GM23338 (cell line): Measurements from ENCODE around the gene PHLDB2. TPM values are rescaled to one million over a fixed set of nuclear protein-coding genes. Genes with fewer than 3 reads are reported as not detected.

Source experiments
- ATAC-seq: fragments of 200-7000 bp; cut with Tn5 transposase; 3 replicates; pipeline ENCODE4 v1.9.1; 2020
- DNase-seq: peaks from one replicate; pipeline ENCODE4 v3.0.0-alpha.2; 2015; ENCODE audit warnings: low spot score
- H2AFZ ChIP-seq: fragments of 200-600 bp; sonication (generic); 2 replicates; pipeline ENCODE4 v1.8.0; 2016; ENCODE audit warnings: antibody characterized with exemption, mild to moderate bottlenecking, moderate library complexity
- H3F3A ChIP-seq: fragments of 200-600 bp; sonication (generic); replicated peaks from 2 replicates; pipeline ENCODE4 v1.8.0; 2017; ENCODE audit warnings: antibody characterized with exemption, mixed run types, low read depth
- H3K27ac ChIP-seq: fragments of 200-600 bp; sonication (generic); 2 replicates; pipeline ENCODE4 v1.6.1; 2016; ENCODE audit warnings: low read depth
- H3K27me3 ChIP-seq: fragments of 200-600 bp; sonication (generic); 2 replicates; pipeline ENCODE4 v1.8.0; 2016; ENCODE audit warnings: mild to moderate bottlenecking, mixed run types, moderate library complexity; ENCODE audit not compliant: insufficient read depth
- H3K36me3 ChIP-seq: fragments of 200-600 bp; sonication (generic); 2 replicates; pipeline ENCODE4 v1.8.0; 2016; ENCODE audit warnings: mild to moderate bottlenecking; ENCODE audit not compliant: insufficient read depth
- H3K4me1 ChIP-seq: fragments of 200-600 bp; sonication (generic); 2 replicates; pipeline ENCODE4 v1.8.0; 2016; ENCODE audit warnings: mild to moderate bottlenecking, moderate library complexity; ENCODE audit not compliant: insufficient read depth
- H3K4me2 ChIP-seq: fragments of 200-600 bp; sonication (generic); 2 replicates; pipeline ENCODE4 v1.7.1; 2017; ENCODE audit warnings: mixed run types
- H3K4me3 ChIP-seq: fragments of 200-600 bp; sonication (generic); 2 replicates; pipeline ENCODE4 v1.6.1; 2016; ENCODE audit warnings: mixed run types
- H3K79me2 ChIP-seq: fragments of 200-600 bp; sonication (generic); replicated peaks from 2 replicates; pipeline ENCODE4 v1.8.0; 2017; ENCODE audit warnings: mild to moderate bottlenecking; ENCODE audit not compliant: insufficient read depth
- H3K9me2 ChIP-seq: fragments of 200-600 bp; sonication (generic); 2 replicates; pipeline ENCODE4 v1.8.0; 2017; ENCODE audit not compliant: insufficient read depth
- H4K20me1 ChIP-seq: fragments of 200-600 bp; sonication (generic); replicated peaks from 2 replicates; pipeline ENCODE4 v1.8.0; 2017; ENCODE audit warnings: mild to moderate bottlenecking; ENCODE audit not compliant: insufficient read depth
- H3K27ac Mint-ChIP-seq: 2 replicates; pipeline ENCODE4 v1.8.0; 2020; ENCODE audit warnings: inconsistent platforms, mild to moderate bottlenecking, moderate library complexity, mixed read lengths
- H3K27me3 Mint-ChIP-seq: 3 replicates; pipeline ENCODE4 v1.8.0; 2022; ENCODE audit warnings: low read depth, mild to moderate bottlenecking, moderate library complexity, mixed read lengths, inconsistent platforms; ENCODE audit not compliant: insufficient read depth, poor library complexity
- H3K36me3 Mint-ChIP-seq: 3 replicates; pipeline ENCODE4 v1.8.0; 2021; ENCODE audit warnings: low read depth, mild to moderate bottlenecking, inconsistent platforms, moderate library complexity, mixed read lengths
- H3K4me1 Mint-ChIP-seq: 3 replicates; pipeline ENCODE4 v1.8.0; 2020; ENCODE audit warnings: mild to moderate bottlenecking, inconsistent platforms, mixed read lengths
- H3K4me3 Mint-ChIP-seq: 3 replicates; pipeline ENCODE4 v1.8.0; 2021; ENCODE audit warnings: moderate library complexity, mild to moderate bottlenecking, inconsistent platforms, mixed read lengths
- H3K9me3 Mint-ChIP-seq: 3 replicates; pipeline ENCODE4 v1.8.0; 2020; ENCODE audit warnings: moderate library complexity, mild to moderate bottlenecking, inconsistent platforms, mixed read lengths
- CREB1 ChIP-seq: fragments of 250-450 bp; sonication (Bioruptor Pico); IDR thresholded peaks from 2 replicates; pipeline ENCODE4 v1.5.0; 2020; ENCODE audit warnings: low read depth, mild to moderate bottlenecking, moderate library complexity
- CTCF ChIP-seq, 2 experiments: fragments of 200-600 bp in 1 of 2; sonication (generic) in 1 of 2; conservative IDR thresholded peaks; 2 replicates each; pipeline versions ENCODE4 v1.5.1 to v1.6.1; 2016 to 2017; ENCODE audit warnings: antibody characterized with exemption in 2 of 2, low read depth in 2 of 2, mild to moderate bottlenecking in 2 of 2, moderate library complexity in 1 of 2
- ETS1 ChIP-seq: IDR thresholded peaks from 2 replicates; pipeline ENCODE4 v1.6.1; 2016; ENCODE audit warnings: antibody characterized with exemption
- EZH2 ChIP-seq: fragments of 200-600 bp; sonication (generic); IDR thresholded peaks from one replicate; pipeline ENCODE4 v1.8.0; 2017; ENCODE audit warnings: antibody characterized with exemption, mild to moderate bottlenecking, low read depth; ENCODE audit not compliant: unreplicated experiment
- NANOG ChIP-seq: IDR thresholded peaks from 2 replicates; pipeline ENCODE4 v1.6.1; 2016; ENCODE audit warnings: antibody characterized with exemption, borderline replicate concordance
- POLR2AphosphoS5 ChIP-seq: IDR thresholded peaks from 2 replicates; pipeline ENCODE4 v1.6.1; 2016; ENCODE audit warnings: antibody characterized with exemption, low read depth
- REST ChIP-seq: IDR thresholded peaks from one replicate; pipeline ENCODE4 v1.6.1; 2018; ENCODE audit warnings: antibody characterized with exemption; ENCODE audit not compliant: unreplicated experiment
- ZNF114 ChIP-seq: fragments of 250-450 bp; sonication (Bioruptor Pico); IDR thresholded peaks from 2 replicates; pipeline ENCODE4 v1.5.0; 2020; ENCODE audit warnings: mild to moderate bottlenecking, moderate library complexity
- ZNF331 ChIP-seq: fragments of 250-450 bp; sonication (Bioruptor Pico); IDR thresholded peaks from 2 replicates; pipeline ENCODE4 v1.5.0; 2020; ENCODE audit warnings: low read depth, mild to moderate bottlenecking, moderate library complexity
- ZNF462 ChIP-seq: fragments of 250-450 bp; sonication (Bioruptor Pico); IDR thresholded peaks from 2 replicates; pipeline ENCODE4 v1.5.0; 2020; ENCODE audit warnings: mild to moderate bottlenecking, moderate library complexity
- polyA plus RNA-seq: library from polyadenylated mRNA; unstranded; fragments of >200 nt; fragmentation: Nextera tagmentation; extraction: Ambion mirVana; gene quantifications from 2 replicates; pipeline ENCODE4 v1.2.1, GENCODE V29; 2016
- total RNA-seq: library from RNA; depleted of rRNA; stranded (reverse); fragments of >200 nt; shearing (Covaris generic); gene quantifications from 2 replicates; pipeline ENCODE4 v1.2.3, GENCODE V29; 2014

PHLDB2 gene
- total and polyA plus RNA-seq, 2 experiments from 2014 or later: 19.5 to 33.7 TPM

DNA sequence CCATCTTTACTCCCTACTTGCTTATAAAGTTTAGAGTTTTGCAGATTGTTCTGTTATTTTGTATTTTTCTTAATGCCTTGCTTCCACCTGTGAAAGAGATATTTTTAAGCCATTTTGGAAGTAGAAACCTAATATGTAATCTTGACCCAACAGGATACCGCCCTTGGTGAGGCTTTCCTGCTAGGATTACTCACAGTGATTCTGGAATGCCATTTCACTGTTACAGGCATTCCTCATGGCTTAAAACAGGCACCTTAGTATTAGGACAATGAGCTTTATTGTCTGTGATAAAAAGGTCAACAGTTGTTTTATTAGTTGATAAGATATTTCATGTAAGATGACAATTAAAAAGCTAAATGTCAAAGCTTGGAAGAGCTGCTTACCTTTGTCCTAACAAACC, 58.2 kb downstream of the PHLDB2 start (continued):
- TF ChIP-seq CTCF (conservative IDR thresholded peaks at IDR 0.05; ENCODE audit: low read depth in 2 of 2) (no peak), ZNF114 (CRISPR knock-in tag) (no peak), NANOG (no peak), POLR2AphosphoS5 (no peak), EZH2 (no peak), REST (no peak), ETS1 (no peak), ZNF331 (no peak)

- Mint-ChIP-seq H3K9me3 (no peaks in the 10 kb centered on the region), H3K36me3 (peaks cover 39% of the 10 kb centered on the region), H3K4me1 (peaks cover 49% of the 10 kb centered on the region), H3K4me3 (no peak overlapping the region), H3K27ac (no peak overlapping the region), H3K27me3 (peaks cover 28% of the 10 kb centered on the region)
- DNase-seq (peak; percentile 90), ATAC-seq (peak; percentile 98)
- H3K4me2 ChIP-seq: no peak overlapping the region
- no peaks in the 10 kb centered on the region for H4K20me1 ChIP-seq
- H3K36me3 ChIP-seq: no peaks in the 10 kb centered on the region
- H3K9me2 ChIP-seq: no peaks in the 10 kb centered on the region
- H2AFZ ChIP-seq: no peak overlapping the region
- no peaks in the 10 kb centered on the region; the same call in 1 of the 2 replicates for H3F3A ChIP-seq
- peaks cover 37% of the 10 kb centered on the region for H3K27me3 ChIP-seq
- no peaks in the 10 kb centered on the region for H3K79me2 ChIP-seq
- peaks cover 33% of the 10 kb centered on the region for H3K4me1 ChIP-seq
- H3K27ac ChIP-seq: no peak overlapping the region
- H3K4me3 ChIP-seq: no peak overlapping the region
- peak; percentile 69 for TF ChIP-seq ZNF462 (CRISPR knock-in tag)
- 0 out of 2 replicates have a peak, but pooled peaks have one; percentile 48 for TF ChIP-seq CREB1 (CRISPR knock-in tag)
Observed at GRCh38 chr3:111919370-111920065, 60.5 kb downstream of the PHLDB2 start.
